Measurements from ENCODE around the gene ZNRF3.

DNA sequence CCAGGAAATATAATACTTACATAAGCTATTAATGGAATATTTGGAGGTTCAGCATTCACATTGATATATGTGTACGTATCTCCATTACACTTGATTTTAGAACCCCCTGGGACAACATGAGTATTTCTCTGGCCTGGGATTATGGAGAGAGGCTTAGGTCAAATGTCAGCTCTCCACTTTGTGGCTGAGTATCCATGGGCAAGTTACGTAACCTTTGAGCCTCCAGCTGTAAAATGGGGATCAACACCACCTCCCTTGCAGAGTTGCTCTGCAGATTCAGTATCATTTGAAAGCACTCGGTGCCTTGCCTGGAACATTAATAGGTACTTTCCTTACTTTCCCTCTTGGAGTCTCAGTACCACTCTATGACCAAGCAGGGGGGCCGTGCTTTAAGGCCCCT is 145.1 kb downstream of the ZNRF3 start:
- TF ChIP-seq, protein P1, sequence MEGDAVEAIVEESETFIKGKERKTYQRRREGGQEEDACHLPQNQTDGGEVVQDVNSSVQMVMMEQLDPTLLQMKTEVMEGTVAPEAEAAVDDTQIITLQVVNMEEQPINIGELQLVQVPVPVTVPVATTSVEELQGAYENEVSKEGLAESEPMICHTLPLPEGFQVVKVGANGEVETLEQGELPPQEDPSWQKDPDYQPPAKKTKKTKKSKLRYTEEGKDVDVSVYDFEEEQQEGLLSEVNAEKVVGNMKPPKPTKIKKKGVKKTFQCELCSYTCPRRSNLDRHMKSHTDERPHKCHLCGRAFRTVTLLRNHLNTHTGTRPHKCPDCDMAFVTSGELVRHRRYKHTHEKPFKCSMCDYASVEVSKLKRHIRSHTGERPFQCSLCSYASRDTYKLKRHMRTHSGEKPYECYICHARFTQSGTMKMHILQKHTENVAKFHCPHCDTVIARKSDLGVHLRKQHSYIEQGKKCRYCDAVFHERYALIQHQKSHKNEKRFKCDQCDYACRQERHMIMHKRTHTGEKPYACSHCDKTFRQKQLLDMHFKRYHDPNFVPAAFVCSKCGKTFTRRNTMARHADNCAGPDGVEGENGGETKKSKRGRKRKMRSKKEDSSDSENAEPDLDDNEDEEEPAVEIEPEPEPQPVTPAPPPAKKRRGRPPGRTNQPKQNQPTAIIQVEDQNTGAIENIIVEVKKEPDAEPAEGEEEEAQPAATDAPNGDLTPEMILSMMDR (optimal IDR thresholded peaks at IDR 0.05 in 1 of 3, IDR thresholded peaks at IDR 0.05 in 1 of 3, conservative IDR thresholded peaks at IDR 0.05 in 1 of 3; ENCODE audit: extremely low read depth in 1 of 3, insufficient read depth in 2 of 3, low read length in 3 of 3), result no peak
- no peak for TF ChIP-seq EZH2 (IDR thresholded peaks at IDR 0.05; ENCODE audit: low read length)
